Measurements from ENCODE around the gene CD300LD. TPM values are rescaled to one million over a fixed set of nuclear protein-coding genes. Genes with fewer than 3 reads are reported as not detected.

Gene CD300LD
- total and polyA plus RNA-seq, 10 of the 15 experiments (the other 5 are each of a cell fraction or from before 2014, with no cell fraction given): not detected

DNA sequence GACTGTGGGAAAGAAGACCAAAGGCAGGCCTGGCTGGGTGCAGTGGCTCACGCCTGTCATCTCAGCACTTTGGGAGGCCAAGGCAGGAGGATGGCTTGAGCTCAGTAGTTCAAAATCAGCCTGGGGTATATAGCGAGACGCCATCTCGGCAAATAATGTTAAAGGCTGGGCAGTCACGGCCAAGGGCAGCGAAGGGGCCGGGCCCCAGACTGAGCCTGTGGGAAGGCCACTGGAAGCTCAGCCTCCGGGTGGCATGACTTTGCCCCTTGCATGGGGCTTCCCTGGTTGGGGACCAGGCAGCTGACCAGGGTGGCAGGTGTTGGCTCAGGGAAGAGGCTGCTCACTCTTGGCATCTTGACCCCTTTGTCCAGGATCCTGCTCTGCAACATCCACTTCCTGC lies 14.0 kb upstream of the CD300LD start (continued):
- no peak for TF ChIP-seq SREBF1 (IDR thresholded peaks at IDR 0.05; ENCODE audit: low read length)
- TF ChIP-seq, protein P1, sequence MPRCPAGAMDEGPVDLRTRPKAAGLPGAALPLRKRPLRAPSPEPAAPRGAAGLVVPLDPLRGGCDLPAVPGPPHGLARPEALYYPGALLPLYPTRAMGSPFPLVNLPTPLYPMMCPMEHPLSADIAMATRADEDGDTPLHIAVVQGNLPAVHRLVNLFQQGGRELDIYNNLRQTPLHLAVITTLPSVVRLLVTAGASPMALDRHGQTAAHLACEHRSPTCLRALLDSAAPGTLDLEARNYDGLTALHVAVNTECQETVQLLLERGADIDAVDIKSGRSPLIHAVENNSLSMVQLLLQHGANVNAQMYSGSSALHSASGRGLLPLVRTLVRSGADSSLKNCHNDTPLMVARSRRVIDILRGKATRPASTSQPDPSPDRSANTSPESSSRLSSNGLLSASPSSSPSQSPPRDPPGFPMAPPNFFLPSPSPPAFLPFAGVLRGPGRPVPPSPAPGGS (IDR thresholded peaks at IDR 0.05; ENCODE audit: borderline replicate concordance, insufficient read depth, low read depth, low read length, poor library complexity, severe bottlenecking): no peak

DNA sequence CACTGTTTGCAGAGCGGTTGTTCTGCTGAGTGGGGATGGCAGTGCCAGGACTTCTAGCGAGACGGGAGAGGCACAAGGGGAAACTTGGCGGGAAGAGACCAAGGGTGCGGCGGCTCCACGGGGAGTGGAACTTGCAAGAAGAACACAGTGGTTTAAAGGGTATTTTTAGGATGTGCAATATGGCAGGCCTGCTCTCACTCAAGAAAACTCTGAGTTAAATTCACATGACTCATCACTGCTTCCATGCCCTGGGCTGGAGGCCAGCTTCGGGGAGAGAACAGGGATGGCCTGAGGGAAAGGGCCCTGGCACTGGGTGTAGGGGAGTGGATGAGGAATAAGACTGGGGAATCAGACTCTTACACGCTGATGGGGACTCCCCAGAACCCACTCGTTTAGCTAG lies 13.3 kb upstream of the CD300LD start:
- DNase-seq (ENCODE audit: low read depth, low spot score) (no peak), ATAC-seq (no peak), FAIRE-seq (no peak)
- WGBS (ENCODE audit: insufficient coverage, insufficient replicate concordance, low lambda C conversion rate, missing lambda C conversion rate): 50% methylated on average over 10 of the region's 10 CpGs
- H4K20me1 ChIP-seq (ENCODE audit: control insufficient read depth, insufficient read depth): no peaks in the 10 kb centered on the region; the same call in 1 of the 2 replicates
- H3K79me2 ChIP-seq (ENCODE audit: control insufficient read depth, insufficient read depth, low read length): no peaks in the 10 kb centered on the region
- SMC1A ChIA-PET (ENCODE audit: uncharacterized antibody, unreplicated experiment): interaction anchor here (0.8 to 1.6 kb wide), 2 partner anchors 27 to 35 kb away, joined by 3 read pairs; no protein-coding TSS in a partner anchor
- no peak overlapping the region for H2AFZ ChIP-seq (ENCODE audit: control insufficient read depth, low read depth, low read length)
- no peak overlapping the region for H3K4me2 ChIP-seq (ENCODE audit: control insufficient read depth, insufficient read depth)
- H3K4me1 ChIP-seq (ENCODE audit: control insufficient read depth, insufficient read depth, low read length): no peaks in the 10 kb centered on the region
- in situ Hi-C loops (cut with MboI): no loop called here
- H3K27me3 ChIP-seq (replicated peaks in 1 of 2; ENCODE audit: control insufficient read depth in 2 of 2, insufficient read depth in 2 of 2, low read length in 1 of 2): peaks cover 2% of the 10 kb centered on the region in 2 experiments; a peak in 3 of 4 replicates
- CTCF ChIA-PET: interaction anchor here (1.8 to 3.3 kb wide), 2 partner anchors 52 to 132 kb away, joined by 8 to 12 read pairs; partner anchors contain the start of gene RAB37
- no peak overlapping the region for H3K27ac ChIP-seq (ENCODE audit: control insufficient read depth, insufficient read depth)
- BruUV-seq (replicated peaks): no TSS peak
- no peaks in the 10 kb centered on the region for H3K36me3 ChIP-seq (ENCODE audit: control insufficient read depth in 2 of 2, insufficient read depth in 2 of 2, low read length in 1 of 2)
- no peak overlapping the region for H3K9ac ChIP-seq (ENCODE audit: control insufficient read depth, insufficient read depth, low read length)
- intact Hi-C loops (cut with micrococcal nuclease; ENCODE audit: unreplicated experiment): no loop called here
- H3K4me3 ChIP-seq: no peak overlapping the region
- H3K9me3 ChIP-seq (replicated peaks; ENCODE audit: control insufficient read depth, insufficient read depth, low read length): no peaks in the 10 kb centered on the region
- RAD21 ChIA-PET (ENCODE audit: unreplicated experiment): interaction anchor here (0.5 kb wide), 1 partner anchor 38 kb away, joined by 5 read pairs; no protein-coding TSS in a partner anchor
- POLR2A ChIA-PET: no interaction called here
- TF ChIP-seq, protein P2, sequence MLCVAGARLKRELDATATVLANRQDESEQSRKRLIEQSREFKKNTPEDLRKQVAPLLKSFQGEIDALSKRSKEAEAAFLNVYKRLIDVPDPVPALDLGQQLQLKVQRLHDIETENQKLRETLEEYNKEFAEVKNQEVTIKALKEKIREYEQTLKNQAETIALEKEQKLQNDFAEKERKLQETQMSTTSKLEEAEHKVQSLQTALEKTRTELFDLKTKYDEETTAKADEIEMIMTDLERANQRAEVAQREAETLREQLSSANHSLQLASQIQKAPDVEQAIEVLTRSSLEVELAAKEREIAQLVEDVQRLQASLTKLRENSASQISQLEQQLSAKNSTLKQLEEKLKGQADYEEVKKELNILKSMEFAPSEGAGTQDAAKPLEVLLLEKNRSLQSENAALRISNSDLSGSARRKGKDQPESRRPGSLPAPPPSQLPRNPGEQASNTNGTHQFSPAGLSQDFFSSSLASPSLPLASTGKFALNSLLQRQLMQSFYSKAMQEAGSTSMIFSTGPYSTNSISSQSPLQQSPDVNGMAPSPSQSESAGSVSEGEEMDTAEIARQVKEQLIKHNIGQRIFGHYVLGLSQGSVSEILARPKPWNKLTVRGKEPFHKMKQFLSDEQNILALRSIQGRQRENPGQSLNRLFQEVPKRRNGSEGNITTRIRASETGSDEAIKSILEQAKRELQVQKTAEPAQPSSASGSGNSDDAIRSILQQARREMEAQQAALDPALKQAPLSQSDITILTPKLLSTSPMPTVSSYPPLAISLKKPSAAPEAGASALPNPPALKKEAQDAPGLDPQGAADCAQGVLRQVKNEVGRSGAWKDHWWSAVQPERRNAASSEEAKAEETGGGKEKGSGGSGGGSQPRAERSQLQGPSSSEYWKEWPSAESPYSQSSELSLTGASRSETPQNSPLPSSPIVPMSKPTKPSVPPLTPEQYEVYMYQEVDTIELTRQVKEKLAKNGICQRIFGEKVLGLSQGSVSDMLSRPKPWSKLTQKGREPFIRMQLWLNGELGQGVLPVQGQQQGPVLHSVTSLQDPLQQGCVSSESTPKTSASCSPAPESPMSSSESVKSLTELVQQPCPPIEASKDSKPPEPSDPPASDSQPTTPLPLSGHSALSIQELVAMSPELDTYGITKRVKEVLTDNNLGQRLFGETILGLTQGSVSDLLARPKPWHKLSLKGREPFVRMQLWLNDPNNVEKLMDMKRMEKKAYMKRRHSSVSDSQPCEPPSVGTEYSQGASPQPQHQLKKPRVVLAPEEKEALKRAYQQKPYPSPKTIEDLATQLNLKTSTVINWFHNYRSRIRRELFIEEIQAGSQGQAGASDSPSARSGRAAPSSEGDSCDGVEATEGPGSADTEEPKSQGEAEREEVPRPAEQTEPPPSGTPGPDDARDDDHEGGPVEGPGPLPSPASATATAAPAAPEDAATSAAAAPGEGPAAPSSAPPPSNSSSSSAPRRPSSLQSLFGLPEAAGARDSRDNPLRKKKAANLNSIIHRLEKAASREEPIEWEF (IDR thresholded peaks at IDR 0.05; ENCODE audit: insufficient replicate concordance, low read depth, low read length): no peak
- TF ChIP-seq MEF2B (IDR thresholded peaks at IDR 0.05; ENCODE audit: partially characterized antibody, poor library complexity, severe bottlenecking) (no peak), RELA (IDR thresholded peaks at IDR 0.05; ENCODE audit: borderline replicate concordance, partially characterized antibody) (no peak), NRF1 (conservative IDR thresholded peaks at IDR 0.05; ENCODE audit: low read depth, low read length) (no peak)
- TF ChIP-seq, protein P3, sequence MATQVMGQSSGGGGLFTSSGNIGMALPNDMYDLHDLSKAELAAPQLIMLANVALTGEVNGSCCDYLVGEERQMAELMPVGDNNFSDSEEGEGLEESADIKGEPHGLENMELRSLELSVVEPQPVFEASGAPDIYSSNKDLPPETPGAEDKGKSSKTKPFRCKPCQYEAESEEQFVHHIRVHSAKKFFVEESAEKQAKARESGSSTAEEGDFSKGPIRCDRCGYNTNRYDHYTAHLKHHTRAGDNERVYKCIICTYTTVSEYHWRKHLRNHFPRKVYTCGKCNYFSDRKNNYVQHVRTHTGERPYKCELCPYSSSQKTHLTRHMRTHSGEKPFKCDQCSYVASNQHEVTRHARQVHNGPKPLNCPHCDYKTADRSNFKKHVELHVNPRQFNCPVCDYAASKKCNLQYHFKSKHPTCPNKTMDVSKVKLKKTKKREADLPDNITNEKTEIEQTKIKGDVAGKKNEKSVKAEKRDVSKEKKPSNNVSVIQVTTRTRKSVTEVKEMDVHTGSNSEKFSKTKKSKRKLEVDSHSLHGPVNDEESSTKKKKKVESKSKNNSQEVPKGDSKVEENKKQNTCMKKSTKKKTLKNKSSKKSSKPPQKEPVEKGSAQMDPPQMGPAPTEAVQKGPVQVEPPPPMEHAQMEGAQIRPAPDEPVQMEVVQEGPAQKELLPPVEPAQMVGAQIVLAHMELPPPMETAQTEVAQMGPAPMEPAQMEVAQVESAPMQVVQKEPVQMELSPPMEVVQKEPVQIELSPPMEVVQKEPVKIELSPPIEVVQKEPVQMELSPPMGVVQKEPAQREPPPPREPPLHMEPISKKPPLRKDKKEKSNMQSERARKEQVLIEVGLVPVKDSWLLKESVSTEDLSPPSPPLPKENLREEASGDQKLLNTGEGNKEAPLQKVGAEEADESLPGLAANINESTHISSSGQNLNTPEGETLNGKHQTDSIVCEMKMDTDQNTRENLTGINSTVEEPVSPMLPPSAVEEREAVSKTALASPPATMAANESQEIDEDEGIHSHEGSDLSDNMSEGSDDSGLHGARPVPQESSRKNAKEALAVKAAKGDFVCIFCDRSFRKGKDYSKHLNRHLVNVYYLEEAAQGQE (IDR thresholded peaks at IDR 0.05; ENCODE audit: low read depth, low read length): no peak
- TF ChIP-seq, protein P4, sequence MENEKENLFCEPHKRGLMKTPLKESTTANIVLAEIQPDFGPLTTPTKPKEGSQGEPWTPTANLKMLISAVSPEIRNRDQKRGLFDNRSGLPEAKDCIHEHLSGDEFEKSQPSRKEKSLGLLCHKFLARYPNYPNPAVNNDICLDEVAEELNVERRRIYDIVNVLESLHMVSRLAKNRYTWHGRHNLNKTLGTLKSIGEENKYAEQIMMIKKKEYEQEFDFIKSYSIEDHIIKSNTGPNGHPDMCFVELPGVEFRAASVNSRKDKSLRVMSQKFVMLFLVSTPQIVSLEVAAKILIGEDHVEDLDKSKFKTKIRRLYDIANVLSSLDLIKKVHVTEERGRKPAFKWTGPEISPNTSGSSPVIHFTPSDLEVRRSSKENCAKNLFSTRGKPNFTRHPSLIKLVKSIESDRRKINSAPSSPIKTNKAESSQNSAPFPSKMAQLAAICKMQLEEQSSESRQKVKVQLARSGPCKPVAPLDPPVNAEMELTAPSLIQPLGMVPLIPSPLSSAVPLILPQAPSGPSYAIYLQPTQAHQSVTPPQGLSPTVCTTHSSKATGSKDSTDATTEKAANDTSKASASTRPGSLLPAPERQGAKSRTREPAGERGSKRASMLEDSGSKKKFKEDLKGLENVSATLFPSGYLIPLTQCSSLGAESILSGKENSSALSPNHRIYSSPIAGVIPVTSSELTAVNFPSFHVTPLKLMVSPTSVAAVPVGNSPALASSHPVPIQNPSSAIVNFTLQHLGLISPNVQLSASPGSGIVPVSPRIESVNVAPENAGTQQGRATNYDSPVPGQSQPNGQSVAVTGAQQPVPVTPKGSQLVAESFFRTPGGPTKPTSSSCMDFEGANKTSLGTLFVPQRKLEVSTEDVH (IDR thresholded peaks at IDR 0.05; ENCODE audit: low read depth, partially characterized antibody): no peak

Data from GM12878 (cell line).